HepG2 (cell line): Measurements from ENCODE around the gene PSMB10. TPM values are rescaled to one million over a fixed set of nuclear protein-coding genes. Genes with fewer than 3 reads are reported as not detected.
A peak's percentile ranks its signal among the peaks of the same experiment; 100 is the strongest.

Experiments
- CENPBD1 ChIP-seq: sonication (generic); formaldehyde crosslinking; IDR thresholded peaks from 2 replicates; pipeline ENCODE4 v1.8.0; 2022; ENCODE audit warnings: missing genetic modification reagents, low read depth, mild to moderate bottlenecking, borderline replicate concordance
- ELF3 ChIP-seq: IDR thresholded peaks from 2 replicates; pipeline ENCODE4 v1.6.1; 2016; ENCODE audit warnings: missing genetic modification reagents, missing compliant biosample characterization
- ISX ChIP-seq: sonication (generic); formaldehyde crosslinking; conservative IDR thresholded peaks from 2 replicates; pipeline ENCODE4 v1.5.0; 2020; ENCODE audit warnings: missing genetic modification reagents
- MXI1 ChIP-seq: IDR thresholded peaks from 3 replicates; pipeline ENCODE4 v1.6.1; 2012; ENCODE audit warnings: low read depth, low read length, inconsistent platforms, borderline replicate concordance
- MYC ChIP-seq: sonication (generic); formaldehyde crosslinking; IDR thresholded peaks from 2 replicates; pipeline ENCODE4 v1.9.0; 2021; ENCODE audit warnings: missing genetic modification reagents, borderline replicate concordance
- POLR2G ChIP-seq: fragments of 200-400 bp; formaldehyde crosslinking; IDR thresholded peaks from 2 replicates; pipeline ENCODE4 v1.6.1; 2018; ENCODE audit warnings: mild to moderate bottlenecking, low read depth, low read length, moderate library complexity
- TGIF2 ChIP-seq: IDR thresholded peaks from 2 replicates; pipeline ENCODE4 v1.6.1; 2016; ENCODE audit warnings: control low read depth, missing compliant biosample characterization
- THAP7 ChIP-seq: sonication (generic); formaldehyde crosslinking; IDR thresholded peaks from 2 replicates; pipeline ENCODE4 v1.8.1; 2023; ENCODE audit warnings: mild to moderate bottlenecking, missing genetic modification reagents
- ZBTB38 ChIP-seq: sonication (generic); formaldehyde crosslinking; IDR thresholded peaks from 2 replicates; pipeline ENCODE4 v1.5.1; 2020; ENCODE audit warnings: mild to moderate bottlenecking, missing genetic modification reagents
- ZBTB4 ChIP-seq: sonication (generic); formaldehyde crosslinking; IDR thresholded peaks from 2 replicates; pipeline ENCODE4 v1.4.0; 2020; ENCODE audit warnings: missing genetic modification reagents, mild to moderate bottlenecking, borderline replicate concordance
- ZNF280B ChIP-seq: sonication (generic); formaldehyde crosslinking; IDR thresholded peaks from 2 replicates; pipeline ENCODE4 v1.5.0; 2020; ENCODE audit warnings: missing genetic modification reagents, mild to moderate bottlenecking, borderline replicate concordance
- ZNF33B ChIP-seq: sonication (generic); formaldehyde crosslinking; IDR thresholded peaks from 2 replicates; pipeline ENCODE4 v1.5.1; 2020; ENCODE audit warnings: mild to moderate bottlenecking, missing genetic modification reagents
- ZNF441 ChIP-seq: sonication (generic); formaldehyde crosslinking; IDR thresholded peaks from 2 replicates; pipeline ENCODE4 v1.7.0; 2021; ENCODE audit warnings: missing genetic modification reagents, borderline replicate concordance
- ZNF567 ChIP-seq: sonication (generic); formaldehyde crosslinking; IDR thresholded peaks from 2 replicates; pipeline ENCODE4 v1.8.1; 2023; ENCODE audit warnings: mild to moderate bottlenecking, missing genetic modification reagents, borderline replicate concordance
- ZNF770 ChIP-seq: sonication (generic); formaldehyde crosslinking; IDR thresholded peaks from 2 replicates; pipeline ENCODE4 v1.5.0; 2020; ENCODE audit warnings: mild to moderate bottlenecking, missing genetic modification reagents
- ZSCAN30 ChIP-seq: sonication (generic); formaldehyde crosslinking; IDR thresholded peaks from 2 replicates; pipeline ENCODE4 v1.5.0; 2020; ENCODE audit warnings: mild to moderate bottlenecking, missing genetic modification reagents
- polyA plus RNA-seq, 8 experiments: library from polyadenylated mRNA; depleted of rRNA in 3 of 8; stranded (reverse) in 7 of 8; unstranded in 1 of 8; fragments of >200 nt; fragmentation: Illumina TruSeq in 4 of 8; extraction: Trizol in 4 of 8; gene quantifications; 2 replicates each; pipeline versions ENCODE4 v1.2.1 to v1.2.3, GENCODE V29; 2011 to 2016; ENCODE audit warnings: low read depth in 4 of 8, missing spikeins in 1 of 8, mixed read lengths in 1 of 8; ENCODE audit not compliant: insufficient read depth in 1 of 8
- total RNA-seq, 5 experiments: library from RNA; depleted of rRNA; stranded (reverse); fragments of >200 nt; fragmentation: Illumina TruSeq; extraction: Trizol; gene quantifications; 2 replicates each; pipeline ENCODE4 v1.2.3, GENCODE V29; 2016; ENCODE audit warnings: low read depth in 1 of 5

PSMB10 gene
- total and polyA plus RNA-seq, 2 of the 13 experiments (the other 11 are each of a cell fraction or from before 2014, with no cell fraction given): 12.7 to 65.9 TPM

- TF ChIP-seq ZBTB4 (peak; percentile 66; the same call in 1 of the 2 replicates), ELF3 (peak; percentile 12; the same call in 1 of the 2 replicates), MXI1 (peak; percentile 57; the same call in 1 of the 3 replicates), ZNF567 (CRISPR knock-in tag) (0 out of 2 replicates have a peak, but pooled peaks have one; percentile 9), ZNF280B (CRISPR knock-in tag) (peak; percentile 44; the same call in 1 of the 2 replicates), ZNF770 (peak; percentile 95), THAP7 (CRISPR knock-in tag) (0 out of 2 replicates have a peak, but pooled peaks have one; percentile 57), ZNF33B (CRISPR knock-in tag) (0 out of 2 replicates have a peak, but pooled peaks have one; percentile 21), ZSCAN30 (CRISPR knock-in tag) (peak; percentile 56; the same call in 1 of the 2 replicates), POLR2G (0 out of 2 replicates have a peak, but pooled peaks have one; percentile 44), MYC (CRISPR knock-in tag) (0 out of 2 replicates have a peak, but pooled peaks have one; percentile 37), CENPBD1 (CRISPR knock-in tag) (no peak), ISX (CRISPR knock-in tag) (no peak), TGIF2 (CRISPR knock-in tag) (0 out of 2 replicates have a peak, but pooled peaks have one; percentile 12), ZNF441 (CRISPR knock-in tag) (peak; percentile 55; the same call in 1 of the 2 replicates), ZBTB38 (CRISPR knock-in tag) (peak; percentile 83; the same call in 1 of the 2 replicates)
These were observed 32.8 kb upstream of the PSMB10 start (continued) for GRCh38 chr16:67969254-67970039.
